Stomach (tissue), 9 donors: ENCODE results near the gene ERC2. TPM values are rescaled to one million over a fixed set of nuclear protein-coding genes. Genes with fewer than 3 reads are reported as not detected.

Source experiments
- DNase-seq, 2 donors: peaks; one replicate each; pipeline versions ENCODE4 v3.0.0 to v3.0.0-alpha.2; 2013 to 2019
- H3K27ac ChIP-seq, 5 donors: fragments of 200-600 bp in 4 of 5; sonication (generic) in 4 of 5; one replicate each; pipeline ENCODE4 v1.5.1; 2013 to 2019; ENCODE audit warnings: mild to moderate bottlenecking in 1 of 5, moderate library complexity in 1 of 5
- H3K27me3 ChIP-seq, 3 donors: fragments of 200-600 bp; sonication (generic); one replicate each; pipeline ENCODE4 v1.5.1; 2017 to 2019; ENCODE audit warnings: mixed run types in 1 of 3
- H3K36me3 ChIP-seq, 4 donors: fragments of 200-600 bp; sonication (generic); 1 replicate in 3 of 4; 2 replicates in 1 of 4; pipeline ENCODE4 v1.5.1; 2016 to 2019
- H3K4me1 ChIP-seq, 4 donors: fragments of 200-600 bp; sonication (generic); one replicate each; pipeline ENCODE4 v1.5.1; 2016 to 2019
- H3K4me3 ChIP-seq, 4 donors: fragments of 200-600 bp; sonication (generic) in 3 of 4; one replicate each; pipeline ENCODE4 v1.5.1; 2016 to 2019; ENCODE audit warnings: mild to moderate bottlenecking in 1 of 4
- H3K9me3 ChIP-seq, 4 donors: fragments of 200-600 bp; sonication (generic); one replicate each; pipeline ENCODE4 v1.5.1; 2016 to 2019
- CTCF ChIP-seq, 7 experiments: fragments of 450-650 bp in 4 of 7; fragments of 200-600 bp in 3 of 7; sonication (generic) in 3 of 7; IDR thresholded peaks; one replicate each; pipeline ENCODE4 v1.5.1; 2016 to 2019; ENCODE audit warnings: antibody characterized with exemption in 7 of 7, control low read depth in 2 of 7, mild to moderate bottlenecking in 1 of 7
- EP300 ChIP-seq: sonication (generic); formaldehyde crosslinking; IDR thresholded peaks from one replicate; pipeline ENCODE4 v1.6.1; 2017; ENCODE audit warnings: antibody characterized with exemption
- POLR2A ChIP-seq, 4 donors: fragments of 450-650 bp; IDR thresholded peaks; one replicate each; pipeline ENCODE4 v1.6.1; 2016; ENCODE audit warnings: antibody characterized with exemption in 4 of 4, control low read depth in 2 of 4, mild to moderate bottlenecking in 1 of 4, moderate library complexity in 1 of 4
- POLR2AphosphoS5 ChIP-seq, 3 donors: sonication (generic); formaldehyde crosslinking; IDR thresholded peaks; one replicate each; pipeline ENCODE4 v1.6.1; 2016; ENCODE audit warnings: antibody characterized with exemption in 3 of 3
- WGBS, 5 donors: extraction: QIAGEN DNeasy Blood & Tissue Kit in 3 of 5; methylation state at CpG; one replicate each; pipeline versions ENCODE4 v1.1.5 to v1.1.7; 2013 to 2018; 5-methylcytosine and 5-hydroxymethylcytosine counted together
- intact Hi-C: fragments of 100-400 bp; cut with DNase I; formaldehyde crosslinking; loops from one replicate; pipeline ENCODE4 v1.15.1; 2023; ENCODE audit warnings: low total_unique reads
- polyA plus RNA-seq, 3 donors: library from polyadenylated mRNA; stranded (reverse); fragments of 200-250 nt; gene quantifications; one replicate each; pipeline ENCODE4 v1.2.3, GENCODE V29; 2013
- total RNA-seq, 5 donors: library from RNA; depleted of rRNA; stranded (reverse); fragments of >200 nt; gene quantifications; one replicate each; pipeline versions ENCODE4 v1.1.0 to v1.2.3, GENCODE V29; 2014 to 2016
- donor health status: healthy with polysubstance abuse.
- donor health status: Bipolar disorder and iron deficiency.
- donor health status: healthy.

Gene ERC2
- total and polyA plus RNA-seq, 8 donors: 0.43 to 3.1 (median 1.3) TPM; not detected in 2

- DNase-seq: no peak
- 80 to 90% (median 85%) methylated on average over 4 of the region's 4 CpGs for WGBS, 5 donors
- Histone ChIP-seq H3K4me1 (no peaks in the 10 kb centered on the region), H3K27ac (no peak overlapping the region), H3K27me3 (no peaks in the 10 kb centered on the region), H3K36me3 (no peaks in the 10 kb centered on the region), H3K4me3 (no peak overlapping the region), H3K9me3 (peaks cover 0 to 4% (median 0%) of the 10 kb centered on the region in 4 donors)
- intact Hi-C loops: no loop called here
- TF ChIP-seq CTCF (IDR thresholded peaks at IDR 0.05): no peak
- no peak for TF ChIP-seq POLR2A (IDR thresholded peaks at IDR 0.05)
- no peak for TF ChIP-seq POLR2AphosphoS5 (IDR thresholded peaks at IDR 0.05)
- no peak for TF ChIP-seq EP300
Observed at GRCh38 chr3:55935241-55935640, 533.0 kb downstream of the ERC2 start.

- H3K27ac ChIP-seq: no peak overlapping the region
- H3K9me3 ChIP-seq: peaks cover 0 to 4% (median 0%) of the 10 kb centered on the region in 4 donors
- 81 to 88% (median 84%) methylated on average over 1 of the region's 1 CpG for WGBS, 5 donors
- no peaks in the 10 kb centered on the region for H3K27me3 ChIP-seq
- DNase-seq: no peak
- H3K36me3 ChIP-seq: no peaks in the 10 kb centered on the region
- TF ChIP-seq POLR2A (IDR thresholded peaks at IDR 0.05) (no peak), EP300 (no peak), POLR2AphosphoS5 (IDR thresholded peaks at IDR 0.05) (no peak), CTCF (IDR thresholded peaks at IDR 0.05) (no peak)
- no peak overlapping the region for H3K4me3 ChIP-seq
- H3K4me1 ChIP-seq: no peaks in the 10 kb centered on the region
- intact Hi-C loops: no loop called here
Observed at GRCh38 chr3:55934771-55935170, 533.5 kb downstream of the ERC2 start.

- no peaks in the 10 kb centered on the region for H3K4me1 ChIP-seq
- H3K36me3 ChIP-seq: no peaks in the 10 kb centered on the region
- H3K9me3 ChIP-seq: peaks cover 0 to 4% (median 0%) of the 10 kb centered on the region in 4 donors
- H3K4me3 ChIP-seq: no peak overlapping the region
- intact Hi-C loops: no loop called here
- TF ChIP-seq EP300: no peak
- TF ChIP-seq CTCF (IDR thresholded peaks at IDR 0.05): no peak
- no peak for TF ChIP-seq POLR2AphosphoS5 (IDR thresholded peaks at IDR 0.05)
- TF ChIP-seq POLR2A (IDR thresholded peaks at IDR 0.05): no peak
- 75 to 83% (median 82%) methylated on average over 4 of the region's 4 CpGs for WGBS, 5 donors
- no peak for DNase-seq
- H3K27me3 ChIP-seq: peaks cover 0 to 4% (median 0%) of the 10 kb centered on the region in 3 donors
- H3K27ac ChIP-seq: no peak overlapping the region
Observed at GRCh38 chr3:55929154-55929869, 539.0 kb downstream of the ERC2 start.

GRCh38 chr3:55923626-55924025 lies 544.6 kb downstream of the ERC2 start:
- Histone ChIP-seq H3K27me3 (no peaks in the 10 kb centered on the region), H3K9me3 (no peaks in the 10 kb centered on the region), H3K36me3 (no peaks in the 10 kb centered on the region), H3K4me1 (no peaks in the 10 kb centered on the region), H3K27ac (no peak overlapping the region), H3K4me3 (no peak overlapping the region)
- intact Hi-C loops: no loop called here
- no peak for DNase-seq
- 72 to 96% (median 87%) methylated on average over 1 of the region's 1 CpG for WGBS, 5 donors
- no peak for TF ChIP-seq CTCF (IDR thresholded peaks at IDR 0.05)
- no peak for TF ChIP-seq POLR2A (IDR thresholded peaks at IDR 0.05)
- TF ChIP-seq POLR2AphosphoS5 (IDR thresholded peaks at IDR 0.05): no peak
- TF ChIP-seq EP300: no peak
